AG04449 (cell line): ENCODE results near the gene SPTLC3.

Experiments
- CTCF ChIA-PET: fragments of 350-600 bp; formaldehyde crosslinking; extraction: SDS; loops from one replicate; lab custom pipeline; 2021; ENCODE audit warnings: antibody characterized with exemption; lab: Yijun Ruan, JAX
- POLR2A ChIA-PET: fragments of 400-600, 350-600 bp; formaldehyde crosslinking; extraction: SDS; loops from one replicate; lab custom pipeline; 2020; ENCODE audit warnings: antibody characterized with exemption, inconsistent platforms; lab: Yijun Ruan, JAX
- DNase-seq: peaks from one replicate; pipeline ENCODE4 v3.0.0-alpha.2; 2010; ENCODE audit warnings: low read depth, low spot score
- H3K4me3 ChIP-seq: 2 replicates; pipeline ENCODE4 v1.5.1; 2011; ENCODE audit warnings: low read depth, mild to moderate bottlenecking, control low read depth, low read length
- CTCF ChIP-seq: IDR thresholded peaks from one replicate; pipeline ENCODE4 v1.5.1; 2011; ENCODE audit warnings: mild to moderate bottlenecking, moderate library complexity, low read length, control low read depth, inconsistent platforms; ENCODE audit not compliant: insufficient read depth; ENCODE audit errors: missing control alignments

The SPTLC3 gene

GRCh38 chr20:13046409-13046808 is 37.6 kb downstream of the SPTLC3 start:
- no peak for TF ChIP-seq CTCF
- CTCF ChIA-PET = no interaction called here
- H3K4me3 ChIP-seq = no peak overlapping the region
- DNase-seq = no peak
- POLR2A ChIA-PET = no interaction called here

GRCh38 chr20:13054011-13054410 is 45.2 kb downstream of the SPTLC3 start:
- TF ChIP-seq CTCF = no peak
- no peak for DNase-seq
- CTCF ChIA-PET = no interaction called here
- POLR2A ChIA-PET = no interaction called here
- H3K4me3 ChIP-seq = no peak overlapping the region

GRCh38 chr20:13058666-13059389 is 50.1 kb downstream of the SPTLC3 start:
- ChIA-PET POLR2A (no interaction called here), CTCF (interaction anchor here (1.4 kb wide), 1 partner anchor 134 kb away, joined by 3 read pairs; no protein-coding TSS in a partner anchor)
- no peak for TF ChIP-seq CTCF
- no peak overlapping the region for H3K4me3 ChIP-seq
- no peak for DNase-seq

- H3K4me3 ChIP-seq = no peak overlapping the region
- no peak for DNase-seq
- no peak for TF ChIP-seq CTCF
- POLR2A ChIA-PET = no interaction called here
- CTCF ChIA-PET = no interaction called here
Measured at GRCh38 chr20:13059398-13060136, 50.8 kb downstream of the SPTLC3 start.

GRCh38 chr20:13060327-13060726 is 51.6 kb downstream of the SPTLC3 start:
- POLR2A ChIA-PET = no interaction called here

More at GRCh38 chr20:13060327-13060726, 51.6 kb downstream of the SPTLC3 start:
- no peak overlapping the region for H3K4me3 ChIP-seq
- DNase-seq = no peak
- CTCF ChIA-PET = no interaction called here
- no peak for TF ChIP-seq CTCF
